NB4 (cell line): ENCODE measurements around the gene ADCYAP1.
"Not testable (repeated sequence)": the region's sequence is repeated elsewhere in the genome, so short reads cannot be mapped to it uniquely, and the experiment has no call there.

Experiments used
- DNase-seq: peaks from one replicate; pipeline ENCODE4 v3.0.0; 2010; ENCODE audit warnings: low read depth
- H3K4me3 ChIP-seq: one replicate; pipeline ENCODE4 v1.5.1; 2011; ENCODE audit warnings: mild to moderate bottlenecking, low read depth, low read length, moderate library complexity
- MYC ChIP-seq: IDR thresholded peaks from 2 replicates; pipeline ENCODE4 v1.6.1; 2011; ENCODE audit warnings: low read depth, low read length
- POLR2A ChIP-seq: IDR thresholded peaks from 2 replicates; pipeline ENCODE4 v1.6.1; 2011; ENCODE audit warnings: mild to moderate bottlenecking; ENCODE audit not compliant: insufficient read length; ENCODE audit errors: extremely low read depth
- TF ChIP-seq, protein P1 (sequence below): IDR thresholded peaks from 2 replicates; pipeline ENCODE4 v1.6.1; 2011; ENCODE audit warnings: low read depth, low read length
- TF ChIP-seq, protein P2 (sequence below): IDR thresholded peaks from one replicate; pipeline ENCODE4 v1.5.1; 2012; ENCODE audit warnings: low read depth, low read length

The ADCYAP1 gene

DNA sequence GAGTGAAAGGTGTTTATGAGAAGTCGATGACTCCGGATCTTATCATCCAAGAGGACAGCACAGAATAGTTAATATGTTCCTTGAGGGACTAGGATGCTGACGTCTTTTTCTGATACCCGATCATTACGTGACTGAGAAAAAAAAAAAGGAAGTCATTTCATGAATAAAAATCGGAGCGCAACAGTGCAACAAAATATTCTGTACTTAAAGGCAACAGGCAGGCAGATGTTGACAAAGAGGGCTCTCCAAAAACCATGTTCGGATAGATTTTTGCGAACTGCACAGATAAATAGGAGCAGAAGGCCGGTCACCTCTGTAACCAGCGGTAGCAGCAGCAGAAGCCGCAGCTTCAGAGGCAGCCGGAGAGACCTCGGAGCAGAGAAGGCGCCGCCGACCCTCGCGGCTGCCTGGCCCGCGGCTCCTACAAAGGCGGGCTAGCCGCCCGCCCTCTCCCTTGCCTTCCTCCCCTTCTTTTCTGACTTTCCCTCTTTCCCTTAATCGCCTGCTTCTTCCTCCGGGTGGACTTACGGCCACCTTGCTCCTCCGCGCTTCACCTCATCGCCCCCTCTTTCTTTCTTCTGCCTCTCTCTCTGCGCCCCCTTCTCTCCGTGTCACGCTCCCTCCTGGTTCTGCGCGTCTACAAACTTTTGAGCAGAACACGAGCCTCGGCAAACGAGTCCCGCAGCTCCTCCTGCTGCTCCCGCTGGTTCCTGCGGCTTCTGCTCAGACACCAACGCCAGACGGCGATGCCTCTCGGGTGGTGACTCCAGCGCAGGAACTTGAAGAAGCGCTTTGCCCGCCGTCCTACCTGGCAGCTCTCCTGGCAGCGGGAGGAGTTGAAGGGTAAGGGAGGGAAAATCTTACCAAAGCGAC lies at the start of gene ADCYAP1:
TSS of gene ADCYAP1 (plus strand) at position 654 of the 873 bp plus-strand sequence. CDS start 516 bp downstream, outside the sequence.
- TF ChIP-seq, protein P1, sequence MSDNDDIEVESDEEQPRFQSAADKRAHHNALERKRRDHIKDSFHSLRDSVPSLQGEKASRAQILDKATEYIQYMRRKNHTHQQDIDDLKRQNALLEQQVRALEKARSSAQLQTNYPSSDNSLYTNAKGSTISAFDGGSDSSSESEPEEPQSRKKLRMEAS = no peak
- TF ChIP-seq MYC = no peak
- TF ChIP-seq POLR2A = no peak
- TF ChIP-seq, protein P2, sequence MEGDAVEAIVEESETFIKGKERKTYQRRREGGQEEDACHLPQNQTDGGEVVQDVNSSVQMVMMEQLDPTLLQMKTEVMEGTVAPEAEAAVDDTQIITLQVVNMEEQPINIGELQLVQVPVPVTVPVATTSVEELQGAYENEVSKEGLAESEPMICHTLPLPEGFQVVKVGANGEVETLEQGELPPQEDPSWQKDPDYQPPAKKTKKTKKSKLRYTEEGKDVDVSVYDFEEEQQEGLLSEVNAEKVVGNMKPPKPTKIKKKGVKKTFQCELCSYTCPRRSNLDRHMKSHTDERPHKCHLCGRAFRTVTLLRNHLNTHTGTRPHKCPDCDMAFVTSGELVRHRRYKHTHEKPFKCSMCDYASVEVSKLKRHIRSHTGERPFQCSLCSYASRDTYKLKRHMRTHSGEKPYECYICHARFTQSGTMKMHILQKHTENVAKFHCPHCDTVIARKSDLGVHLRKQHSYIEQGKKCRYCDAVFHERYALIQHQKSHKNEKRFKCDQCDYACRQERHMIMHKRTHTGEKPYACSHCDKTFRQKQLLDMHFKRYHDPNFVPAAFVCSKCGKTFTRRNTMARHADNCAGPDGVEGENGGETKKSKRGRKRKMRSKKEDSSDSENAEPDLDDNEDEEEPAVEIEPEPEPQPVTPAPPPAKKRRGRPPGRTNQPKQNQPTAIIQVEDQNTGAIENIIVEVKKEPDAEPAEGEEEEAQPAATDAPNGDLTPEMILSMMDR = no peak
- no peak for DNase-seq
- H3K4me3 ChIP-seq = no peak within 1 kb of the TSS

DNA sequence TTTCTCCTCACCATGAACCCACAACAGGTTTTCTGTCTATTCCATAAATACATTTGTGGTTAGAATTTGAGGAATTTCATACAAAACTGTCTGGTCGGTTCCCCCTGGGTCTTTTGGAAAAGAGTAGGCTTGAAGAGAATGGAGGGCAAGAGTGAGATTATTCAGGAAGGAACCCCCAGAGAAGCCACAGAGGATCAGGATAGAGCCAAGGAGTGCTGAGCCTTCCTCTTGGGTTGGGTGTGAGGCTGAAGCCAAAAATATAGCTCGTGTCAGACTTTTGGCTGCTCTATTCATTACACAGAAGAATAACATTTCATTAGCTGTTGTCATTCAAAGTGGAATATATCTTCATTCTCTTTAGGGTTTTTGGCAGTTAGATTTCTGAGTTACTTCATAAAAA lies 46.7 kb upstream of the ADCYAP1 start:
- TF ChIP-seq MYC (no peak), POLR2A (no peak)
- TF ChIP-seq, protein P1 = no peak
- H3K4me3 ChIP-seq = no peak overlapping the region
- DNase-seq = no peak

DNA sequence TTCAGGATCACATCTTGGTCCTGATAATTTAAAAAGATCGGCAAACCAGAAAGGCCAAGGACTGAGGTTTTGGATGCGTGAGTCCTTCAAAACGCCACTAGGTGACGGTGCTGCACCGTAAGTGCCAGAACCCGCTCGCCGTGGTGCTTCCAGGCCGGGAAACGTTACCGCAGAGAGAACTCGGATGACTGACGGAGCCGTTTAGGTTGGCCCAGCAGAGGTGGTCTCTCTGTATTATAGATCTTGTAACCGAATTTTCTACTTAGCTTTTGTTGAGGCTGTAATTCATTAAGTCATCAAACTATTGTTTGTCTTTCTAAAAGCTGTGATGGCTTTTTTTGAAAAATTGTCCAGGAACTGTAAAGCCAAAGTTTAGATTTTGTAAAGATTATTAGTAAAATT lies 39.8 kb upstream of the ADCYAP1 start:
- TF ChIP-seq MYC = no peak
- TF ChIP-seq, protein P1 = no peak
- TF ChIP-seq POLR2A = no peak
- TF ChIP-seq, protein P2 = peak; percentile 97
- H3K4me3 ChIP-seq = no peak overlapping the region
- peak; percentile 78 for DNase-seq

DNA sequence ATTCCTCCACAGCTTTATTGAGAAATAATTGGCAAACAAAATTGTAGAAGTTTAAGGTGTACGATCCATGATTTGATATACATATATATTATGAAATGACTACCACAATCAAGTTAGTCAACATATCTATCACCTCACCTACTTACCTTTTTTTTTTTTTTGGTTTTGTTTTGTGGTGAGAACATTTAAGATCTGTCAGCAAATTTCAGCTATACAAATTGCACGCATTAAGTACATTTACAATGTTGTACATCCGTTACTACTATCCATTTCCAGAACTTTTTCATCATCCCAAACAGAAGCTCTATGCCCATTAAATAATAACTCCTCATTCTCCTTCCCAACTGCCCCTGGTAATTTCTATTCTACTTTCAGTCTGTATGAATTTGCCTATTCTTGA lies 37.4 kb upstream of the ADCYAP1 start:
- DNase-seq = no peak
- no peak overlapping the region for H3K4me3 ChIP-seq
- TF ChIP-seq MYC (no peak), POLR2A (no peak)
- TF ChIP-seq, protein P2 = no peak
- TF ChIP-seq, protein P1 = no peak

DNA sequence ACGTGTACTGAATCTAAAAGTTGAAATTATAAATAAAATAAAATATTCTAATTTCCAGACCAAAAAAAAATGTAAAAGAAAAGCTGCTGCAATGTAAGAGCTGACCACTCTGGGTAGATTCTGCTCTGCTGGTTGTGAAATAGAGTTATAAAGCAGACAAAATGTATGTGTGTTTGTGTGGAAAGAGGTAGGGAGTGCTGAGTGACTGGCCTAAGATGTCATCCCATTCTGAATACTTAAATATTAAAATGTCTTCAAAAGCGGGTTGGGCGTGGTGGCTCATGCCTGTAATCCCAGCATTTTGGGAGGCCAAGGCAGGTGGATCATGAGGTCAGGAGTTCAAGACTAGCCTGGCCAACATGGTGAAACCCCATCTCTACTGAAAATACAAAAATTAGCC lies 31.2 kb upstream of the ADCYAP1 start:
- DNase-seq, H3K4me3 ChIP-seq: not testable (repeated sequence)

DNA sequence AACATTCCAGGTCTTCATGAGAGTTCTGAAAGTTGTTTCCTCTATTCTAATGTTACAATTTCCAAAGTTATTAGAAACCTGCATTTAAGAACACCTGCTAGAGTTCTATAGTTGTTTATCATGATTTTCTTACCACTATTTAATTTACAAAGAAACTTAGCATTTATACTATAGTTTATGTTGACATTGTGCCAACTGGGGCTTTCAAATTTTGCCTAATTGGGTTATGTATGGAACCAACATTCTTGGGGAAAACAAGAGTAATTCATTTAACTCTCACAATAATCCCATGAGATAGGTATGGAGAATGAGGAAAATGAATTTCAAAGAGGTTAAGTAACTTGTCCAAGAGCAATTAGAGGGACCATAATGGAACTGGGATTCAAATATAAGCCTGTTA lies 28.8 kb upstream of the ADCYAP1 start:
- DNase-seq = no peak
- H3K4me3 ChIP-seq = no peak overlapping the region
- TF ChIP-seq, protein P1 = no peak
- no peak for TF ChIP-seq POLR2A
- no peak for TF ChIP-seq MYC
- TF ChIP-seq, protein P2 = no peak
